Hippocampal formation (tissue), 2 donors: ENCODE measurements around the gene RXFP1.

ENCODE experiments used
- DNase-seq, 2 donors: peaks; one replicate each; lab custom pipeline; 2025; lab: John Stamatoyannopoulos, UW

Gene RXFP1

DNA sequence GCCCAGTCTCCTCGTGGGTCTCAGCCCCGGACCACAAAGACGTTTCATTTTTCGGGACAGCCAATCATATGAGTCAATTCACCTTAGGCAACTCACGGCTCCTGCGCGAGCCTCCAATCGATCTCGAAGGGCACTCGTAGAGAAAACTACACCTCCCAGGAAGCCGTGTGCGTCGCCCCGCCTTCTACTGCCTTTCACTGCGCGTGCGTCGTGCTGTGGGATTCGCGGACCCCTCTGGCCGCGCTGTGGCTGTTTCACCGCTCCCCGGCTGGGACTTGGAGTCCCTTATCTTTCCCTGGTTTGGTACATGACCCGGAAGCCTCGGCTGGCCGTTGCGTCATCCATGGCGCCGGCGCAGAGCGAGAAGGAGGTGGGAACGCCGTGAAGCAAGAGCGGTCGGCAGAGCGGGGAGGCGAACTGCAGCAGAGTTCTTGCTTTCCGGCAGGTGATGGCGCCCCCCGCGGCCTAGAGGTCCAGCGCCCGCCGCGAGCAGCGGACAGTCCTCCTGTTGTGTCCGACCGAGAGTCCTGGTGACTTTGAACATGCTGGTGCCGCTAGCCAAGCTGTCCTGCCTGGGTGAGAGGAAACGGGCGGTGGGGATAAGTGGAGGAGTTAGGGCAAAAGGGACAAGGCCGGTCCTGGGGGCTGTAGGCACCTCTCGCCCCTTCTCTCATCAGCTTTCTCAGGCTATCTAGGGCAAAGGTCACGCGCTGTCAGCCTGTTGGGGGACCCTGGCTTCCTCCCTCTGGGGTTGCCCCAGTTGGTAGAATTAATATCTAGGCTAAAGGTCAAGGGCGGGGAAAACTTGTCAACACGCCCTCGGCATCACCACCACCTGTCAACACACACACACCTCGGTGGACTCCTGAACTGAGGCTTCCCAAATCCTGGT is 150.5 kb downstream of the RXFP1 start, which contains the start of gene ETFDH:
Gene ETFDH, plus strand, starts transcription at position 382 of the 892 bp plus-strand sequence. Its CDS starts 161 bp downstream, at position 543.
- DNase-seq = peak; percentile 99 to 100

DNA sequence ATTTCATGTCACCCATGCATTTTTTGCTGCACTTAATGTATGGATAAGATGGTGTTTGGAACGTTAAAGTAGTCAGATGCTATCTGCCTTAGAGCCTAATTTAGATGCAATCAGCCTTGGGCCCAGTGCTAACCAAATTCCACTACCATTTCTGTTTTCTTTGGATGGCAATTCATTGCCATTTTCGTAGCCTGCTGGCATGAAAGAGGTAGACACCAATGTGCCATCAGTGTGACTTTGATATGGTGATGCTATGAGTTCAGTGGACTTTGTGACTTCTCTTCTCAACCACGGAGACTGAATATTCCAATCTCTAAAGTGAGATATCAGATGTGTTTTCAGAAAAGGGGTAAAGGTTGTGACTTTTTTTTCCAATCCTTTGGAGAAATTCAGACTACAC is 152.0 kb downstream of the RXFP1 start:
- DNase-seq = no peak

GRCh38 chr4:158676076-158676475 is 154.4 kb downstream of the RXFP1 start:
- no peak for DNase-seq

DNA sequence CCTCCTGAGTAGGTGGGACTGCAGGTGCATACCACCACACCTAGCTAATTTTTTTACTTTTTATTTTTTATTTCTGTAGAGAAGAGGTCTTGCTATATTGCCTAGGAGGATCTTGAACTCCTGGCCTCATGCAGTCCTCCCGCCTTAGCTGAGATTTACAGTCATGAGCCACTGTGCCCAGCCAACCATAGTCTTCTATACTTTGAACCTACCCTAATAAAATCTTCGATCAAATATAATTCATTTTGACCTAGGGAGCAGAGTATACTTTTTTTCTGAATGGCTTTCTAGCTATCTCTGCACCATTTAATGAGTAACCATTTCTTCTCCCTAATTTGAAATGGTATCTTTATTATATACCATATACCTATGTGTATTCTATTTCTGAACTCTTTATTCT is 157.1 kb downstream of the RXFP1 start:
- no peak for DNase-seq

- no peak for DNase-seq
Measured at GRCh38 chr4:158681629-158682028, 159.9 kb downstream of the RXFP1 start.

DNA sequence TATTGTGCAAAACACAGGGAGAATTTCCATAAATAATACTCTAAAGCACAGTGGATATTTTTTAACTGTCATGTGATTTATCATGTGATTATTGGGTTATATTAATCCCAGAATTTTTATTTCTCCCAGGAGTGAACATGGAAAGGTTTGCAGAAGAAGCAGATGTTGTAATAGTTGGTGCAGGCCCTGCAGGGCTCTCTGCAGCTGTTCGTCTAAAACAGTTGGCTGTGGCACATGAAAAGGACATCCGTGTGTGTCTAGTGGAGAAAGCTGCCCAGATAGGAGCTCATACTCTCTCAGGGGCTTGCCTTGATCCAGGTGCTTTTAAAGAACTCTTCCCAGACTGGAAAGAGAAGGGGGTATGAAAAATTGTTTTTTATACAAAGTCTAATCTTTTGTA is 160.4 kb downstream of the RXFP1 start:
- no peak for DNase-seq

- DNase-seq = no peak
Measured at GRCh38 chr4:158688813-158689212, 167.1 kb downstream of the RXFP1 start.
